MM.1S (cell line): Measurements from ENCODE around the gene HPCA.

Experiments used
- EZH2 ChIP-seq: fragments of 300-600 bp; sonication (generic); optimal IDR thresholded peaks from 2 replicates; pipeline ENCODE3; 2017; ENCODE audit warnings: low read depth, mild to moderate bottlenecking, antibody characterized with exemption, low read length, mixed read lengths
- TF ChIP-seq, protein P1 (sequence below): fragments of 300-600 bp; sonication (generic); IDR thresholded peaks from 2 replicates; pipeline ENCODE4 v1.5.1; 2016; ENCODE audit warnings: antibody characterized with exemption, low read length, mixed read lengths

DNA sequence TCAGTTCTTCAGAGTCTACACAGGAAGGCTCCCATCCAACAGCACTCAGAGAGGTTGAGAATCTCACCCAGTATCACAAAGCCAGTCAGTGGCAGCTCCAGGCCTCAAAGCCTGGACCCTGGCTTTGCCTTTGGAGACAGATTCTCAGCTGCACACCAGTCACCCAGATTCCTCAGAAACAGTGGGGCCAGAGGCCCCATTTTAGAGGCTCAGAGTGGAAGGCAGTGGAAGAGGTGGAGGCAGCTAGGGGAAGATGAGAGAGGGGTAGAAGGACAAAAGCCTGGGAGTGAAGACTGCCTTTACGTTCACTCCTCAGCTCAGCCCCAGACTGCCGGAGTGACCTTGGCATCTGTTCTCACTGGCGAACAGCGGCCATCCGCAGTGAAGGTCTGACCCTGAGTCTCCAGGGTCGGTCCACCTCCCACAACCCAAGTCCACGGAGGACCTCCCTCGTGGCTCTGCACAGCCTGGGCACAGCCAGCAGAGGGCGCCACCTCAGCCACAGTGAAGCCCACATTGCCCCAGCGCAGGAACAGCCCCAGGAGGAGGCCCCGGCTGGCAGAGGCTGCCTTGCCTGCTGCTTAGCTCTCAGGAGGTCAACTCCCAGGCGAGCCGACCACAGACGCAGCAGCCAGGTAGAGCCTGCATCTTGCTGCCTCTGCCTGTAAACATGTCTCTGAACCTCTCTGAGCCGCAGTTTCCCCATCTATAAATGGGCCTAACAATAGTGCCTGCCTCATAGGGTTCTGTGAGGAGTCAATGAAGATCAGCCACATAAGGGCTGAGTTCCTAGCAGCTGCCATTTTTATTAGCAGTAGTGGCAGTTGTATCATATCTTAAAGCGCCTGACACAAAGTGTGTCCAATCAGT, 9.7 kb upstream of the HPCA start:
- TF ChIP-seq, protein P1, sequence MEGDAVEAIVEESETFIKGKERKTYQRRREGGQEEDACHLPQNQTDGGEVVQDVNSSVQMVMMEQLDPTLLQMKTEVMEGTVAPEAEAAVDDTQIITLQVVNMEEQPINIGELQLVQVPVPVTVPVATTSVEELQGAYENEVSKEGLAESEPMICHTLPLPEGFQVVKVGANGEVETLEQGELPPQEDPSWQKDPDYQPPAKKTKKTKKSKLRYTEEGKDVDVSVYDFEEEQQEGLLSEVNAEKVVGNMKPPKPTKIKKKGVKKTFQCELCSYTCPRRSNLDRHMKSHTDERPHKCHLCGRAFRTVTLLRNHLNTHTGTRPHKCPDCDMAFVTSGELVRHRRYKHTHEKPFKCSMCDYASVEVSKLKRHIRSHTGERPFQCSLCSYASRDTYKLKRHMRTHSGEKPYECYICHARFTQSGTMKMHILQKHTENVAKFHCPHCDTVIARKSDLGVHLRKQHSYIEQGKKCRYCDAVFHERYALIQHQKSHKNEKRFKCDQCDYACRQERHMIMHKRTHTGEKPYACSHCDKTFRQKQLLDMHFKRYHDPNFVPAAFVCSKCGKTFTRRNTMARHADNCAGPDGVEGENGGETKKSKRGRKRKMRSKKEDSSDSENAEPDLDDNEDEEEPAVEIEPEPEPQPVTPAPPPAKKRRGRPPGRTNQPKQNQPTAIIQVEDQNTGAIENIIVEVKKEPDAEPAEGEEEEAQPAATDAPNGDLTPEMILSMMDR = peak; percentile 90
- TF ChIP-seq EZH2 = no peak
